HG03520 (cell line): ENCODE results near the gene SUMO1.
"Not testable (repeated sequence)": the region's sequence is repeated elsewhere in the genome, so short reads cannot be mapped to it uniquely, and the experiment has no call there.

ENCODE experiments used
- ATAC-seq: cut with Tn5 transposase; IDR thresholded peaks from one replicate; pipeline ENCODE4 v1.9.1; 2021; ENCODE audit warnings: mild to moderate bottlenecking, moderate library complexity; ENCODE audit not compliant: unreplicated experiment

Gene SUMO1

GRCh38 chr2:202238234-202239197 lies at the start of gene SUMO1:
Gene SUMO1 (minus strand): TSS chr2:202238597. CDS start chr2:202238451, 146 bp downstream.
- peak; percentile 96 for ATAC-seq

GRCh38 chr2:202286595-202286994 lies 48.2 kb upstream of the SUMO1 start:
- no peak for ATAC-seq

GRCh38 chr2:202278944-202279343 lies 40.5 kb upstream of the SUMO1 start:
- no peak for ATAC-seq

GRCh38 chr2:202278036-202278760 lies 39.8 kb upstream of the SUMO1 start:
- no peak for ATAC-seq

- not testable (repeated sequence) for ATAC-seq
Observed at GRCh38 chr2:202276078-202276720, 37.8 kb upstream of the SUMO1 start.

- no peak for ATAC-seq
Observed at GRCh38 chr2:202270487-202270886, 32.1 kb upstream of the SUMO1 start.

- no peak for ATAC-seq
Observed at GRCh38 chr2:202269585-202269984, 31.2 kb upstream of the SUMO1 start.

- ATAC-seq, result no peak
Observed at GRCh38 chr2:202267495-202267894, 29.1 kb upstream of the SUMO1 start.

GRCh38 chr2:202265467-202266277 lies 27.3 kb upstream of the SUMO1 start, which contains the start of gene NOP58:
Gene NOP58 (plus strand): TSS chr2:202265763. CDS start chr2:202265942, 179 bp downstream.
- peak; percentile 76 for ATAC-seq

GRCh38 chr2:202261531-202261930 lies 23.1 kb upstream of the SUMO1 start:
- no peak for ATAC-seq

- no peak for ATAC-seq
Observed at GRCh38 chr2:202251494-202251893, 13.1 kb upstream of the SUMO1 start.

- no peak for ATAC-seq
Observed at GRCh38 chr2:202249521-202250253, 11.3 kb upstream of the SUMO1 start.

- ATAC-seq, result not testable (repeated sequence)
Observed at GRCh38 chr2:202247710-202248109, 9.3 kb upstream of the SUMO1 start.

GRCh38 chr2:202237787-202238233 lies 587 bp downstream of the SUMO1 start:
- peak; percentile 28 for ATAC-seq

- ATAC-seq, result no peak
Observed at GRCh38 chr2:202221873-202222272, 16.5 kb downstream of the SUMO1 start.

- no peak for ATAC-seq
Observed at GRCh38 chr2:202215179-202215578, 23.2 kb downstream of the SUMO1 start.

GRCh38 chr2:202208526-202208925 lies 29.9 kb downstream of the SUMO1 start:
- ATAC-seq, result no peak

- ATAC-seq, result no peak
Observed at GRCh38 chr2:202204855-202205254, 33.5 kb downstream of the SUMO1 start.

GRCh38 chr2:202203348-202203747 lies 35.0 kb downstream of the SUMO1 start:
- no peak for ATAC-seq
